Body of pancreas (tissue), 4 donors: Measurements from ENCODE around the gene RAB18. TPM values are rescaled to one million over a fixed set of nuclear protein-coding genes. Genes with fewer than 3 reads are reported as not detected.

Experiments
- ATAC-seq: fragments of 150-250 bp; one replicate; pipeline ENCODE4 v1.9.1; 2016
- DNase-seq, 4 donors: peaks; one replicate each; pipeline ENCODE4 v3.0.0-alpha.2; 2019
- H3K27ac ChIP-seq, 4 donors: fragments of 200-600 bp; sonication (generic); 1 replicate in 3 of 4; 2 replicates in 1 of 4; pipeline versions ENCODE4 v1.5.1 to v1.6.1; 2016 to 2019; ENCODE audit warnings: mild to moderate bottlenecking in 1 of 4, mixed read lengths in 1 of 4, moderate library complexity in 1 of 4
- H3K27me3 ChIP-seq, 2 donors: fragments of 200-600 bp; sonication (generic); one replicate each; pipeline ENCODE4 v1.6.0; 2016; ENCODE audit warnings: mild to moderate bottlenecking in 1 of 2
- H3K36me3 ChIP-seq, 2 donors: fragments of 200-600 bp; sonication (generic); replicated peaks in 1 of 2; 2 replicates each; pipeline ENCODE4 v1.5.1; 2016; ENCODE audit warnings: low read depth in 2 of 2; ENCODE audit not compliant: insufficient read depth in 1 of 2
- H3K4me1 ChIP-seq: fragments of 200-600 bp; sonication (generic); one replicate; pipeline ENCODE4 v1.6.0; 2016
- H3K4me3 ChIP-seq, 2 donors: fragments of 200-600 bp; sonication (generic); 1 replicate in 1 of 2; 2 replicates in 1 of 2; pipeline ENCODE4 v1.5.1; 2016 to 2019
- H3K9me3 ChIP-seq, 3 donors: fragments of 200-600 bp; sonication (generic); 1 replicate in 2 of 3; 2 replicates in 1 of 3; pipeline ENCODE4 v1.5.1; 2016
- POLR2A ChIP-seq, 3 donors: fragments of 450-650 bp; IDR thresholded peaks; one replicate each; pipeline ENCODE4 v1.6.1; 2016; ENCODE audit warnings: antibody characterized with exemption in 3 of 3, mild to moderate bottlenecking in 2 of 3
- WGBS, 2 donors: methylation state at CpG; one replicate each; pipeline ENCODE4 v1.1.5; 2017; 5-methylcytosine and 5-hydroxymethylcytosine counted together
- intact Hi-C: fragments of 100-400 bp; cut with DNase I; formaldehyde crosslinking; loops from one replicate; pipeline ENCODE4 v1.15.1; 2023
- total RNA-seq, 2 donors: library from RNA; depleted of rRNA; stranded (reverse); fragments of >200 nt; gene quantifications; one replicate each; pipeline ENCODE4 v1.1.0, GENCODE V29; 2016
- TF ChIP-seq, protein P1 (sequence below), 7 experiments: fragments of 450-650 bp in 4 of 7; fragments of 200-600 bp in 3 of 7; sonication (generic) in 3 of 7; IDR thresholded peaks; one replicate each; pipeline ENCODE4 v1.5.1; 2016 to 2019; ENCODE audit warnings: antibody characterized with exemption in 7 of 7

Gene RAB18
- total RNA-seq, 2 donors from 2014 or later: 18.2 to 19.8 TPM

DNA sequence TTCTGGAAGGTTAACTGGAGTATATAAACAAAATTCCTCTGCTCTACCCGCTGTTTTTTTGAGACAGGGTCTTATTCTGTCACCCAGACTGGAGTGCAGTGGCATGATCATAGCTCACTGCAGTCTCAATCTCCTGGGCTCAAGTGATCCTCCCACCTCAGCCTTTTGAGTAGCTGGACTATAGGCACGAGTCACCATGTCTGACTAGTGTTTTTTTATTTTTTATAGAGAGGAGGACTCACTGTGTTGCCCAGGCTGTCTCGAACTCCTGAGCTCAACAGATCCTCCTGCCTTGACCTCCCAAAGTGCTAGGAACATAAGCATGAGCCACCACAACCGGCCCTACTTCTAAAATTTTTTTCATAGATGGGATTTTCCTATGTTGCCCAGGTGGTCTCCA, 2.2 kb downstream of the RAB18 start:
- intact Hi-C loops: no loop called here
- H3K27ac ChIP-seq: no peak overlapping the region

DNA sequence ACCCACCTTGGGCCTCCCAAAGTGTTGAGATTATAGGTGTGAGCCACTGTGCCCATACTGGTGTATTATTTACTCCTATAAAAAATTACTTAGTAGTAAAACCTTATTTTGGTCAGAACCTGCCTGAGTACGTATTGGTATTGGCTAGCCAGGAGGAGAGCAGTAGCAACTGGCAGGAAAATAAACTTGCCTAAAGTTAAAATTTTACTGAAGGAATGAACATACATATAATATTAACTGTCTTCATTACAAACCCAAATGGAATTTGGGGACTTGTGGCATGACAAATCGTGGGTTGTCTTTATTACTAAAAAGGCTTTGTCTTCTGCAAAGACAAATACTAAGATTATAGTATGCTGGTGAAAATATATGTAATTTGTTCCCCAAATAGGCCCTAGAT, 8.4 kb downstream of the RAB18 start:
- H3K36me3 ChIP-seq: peaks cover 0 to 2% of the 10 kb centered on the region in 2 donors
- no peak for TF ChIP-seq POLR2A (IDR thresholded peaks at IDR 0.05)
- TF ChIP-seq, protein P1, sequence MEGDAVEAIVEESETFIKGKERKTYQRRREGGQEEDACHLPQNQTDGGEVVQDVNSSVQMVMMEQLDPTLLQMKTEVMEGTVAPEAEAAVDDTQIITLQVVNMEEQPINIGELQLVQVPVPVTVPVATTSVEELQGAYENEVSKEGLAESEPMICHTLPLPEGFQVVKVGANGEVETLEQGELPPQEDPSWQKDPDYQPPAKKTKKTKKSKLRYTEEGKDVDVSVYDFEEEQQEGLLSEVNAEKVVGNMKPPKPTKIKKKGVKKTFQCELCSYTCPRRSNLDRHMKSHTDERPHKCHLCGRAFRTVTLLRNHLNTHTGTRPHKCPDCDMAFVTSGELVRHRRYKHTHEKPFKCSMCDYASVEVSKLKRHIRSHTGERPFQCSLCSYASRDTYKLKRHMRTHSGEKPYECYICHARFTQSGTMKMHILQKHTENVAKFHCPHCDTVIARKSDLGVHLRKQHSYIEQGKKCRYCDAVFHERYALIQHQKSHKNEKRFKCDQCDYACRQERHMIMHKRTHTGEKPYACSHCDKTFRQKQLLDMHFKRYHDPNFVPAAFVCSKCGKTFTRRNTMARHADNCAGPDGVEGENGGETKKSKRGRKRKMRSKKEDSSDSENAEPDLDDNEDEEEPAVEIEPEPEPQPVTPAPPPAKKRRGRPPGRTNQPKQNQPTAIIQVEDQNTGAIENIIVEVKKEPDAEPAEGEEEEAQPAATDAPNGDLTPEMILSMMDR (IDR thresholded peaks at IDR 0.05): no peak
- no peak overlapping the region for H3K27ac ChIP-seq
- no peak overlapping the region for H3K4me3 ChIP-seq
- no peaks in the 10 kb centered on the region for H3K27me3 ChIP-seq
- ATAC-seq (no peak), DNase-seq (no peak)
- H3K4me1 ChIP-seq: peaks cover 25% of the 10 kb centered on the region
- intact Hi-C loops: no loop called here
- WGBS, 2 donors: 60 to 89% methylated on average over 2 of the region's 2 CpGs
- H3K9me3 ChIP-seq: no peaks in the 10 kb centered on the region

More for the DNA sequence above, 2.2 kb downstream of the RAB18 start:
- H3K9me3 ChIP-seq: no peaks in the 10 kb centered on the region
- H3K36me3 ChIP-seq: no peaks in the 10 kb centered on the region
- no peak overlapping the region for H3K4me3 ChIP-seq
- H3K27me3 ChIP-seq: no peaks in the 10 kb centered on the region
- WGBS, 2 donors: 63 to 68% methylated on average over 4 of the region's 4 CpGs
- TF ChIP-seq, protein P1 (IDR thresholded peaks at IDR 0.05): no peak
- TF ChIP-seq POLR2A (IDR thresholded peaks at IDR 0.05): no peak
- DNase-seq (no peak), ATAC-seq (no peak)
- H3K4me1 ChIP-seq: peaks cover 43% of the 10 kb centered on the region

DNA sequence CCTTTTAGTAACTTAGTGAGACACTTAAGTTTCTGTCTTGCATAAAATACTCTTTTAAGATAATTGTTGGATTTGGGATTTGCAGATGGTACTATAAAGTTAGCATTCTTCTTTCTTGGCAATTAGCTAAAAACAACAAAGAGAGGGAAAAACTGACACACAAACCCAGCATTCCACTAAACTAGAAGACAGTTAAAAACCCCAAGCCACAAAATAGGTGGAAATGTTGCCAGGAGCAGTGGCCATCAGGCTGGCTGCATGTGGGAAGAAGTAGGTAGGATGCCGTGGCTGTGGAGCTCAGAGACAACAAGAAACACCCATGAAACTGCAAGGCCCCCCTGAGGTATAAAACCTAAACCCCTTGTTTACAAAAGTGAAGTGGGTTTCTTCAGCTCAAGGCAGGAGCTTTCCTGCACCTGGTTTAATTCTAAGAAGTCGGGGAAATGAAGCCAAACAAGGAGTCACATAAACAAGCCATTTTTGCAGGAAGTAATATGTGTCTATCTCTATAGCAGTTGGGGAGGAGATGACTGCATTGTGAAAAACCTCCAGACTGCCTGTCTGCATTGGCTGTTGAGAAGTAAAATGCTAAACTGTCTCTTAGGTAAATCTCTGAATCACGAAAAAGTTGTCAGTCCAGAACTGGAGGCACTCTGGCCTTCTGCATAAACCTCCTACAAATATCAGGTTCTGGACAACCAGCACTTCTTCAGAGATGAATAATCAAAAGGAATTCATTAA, 9.5 kb downstream of the RAB18 start:
- TF ChIP-seq, protein P1 (IDR thresholded peaks at IDR 0.05): no peak
- no peak for TF ChIP-seq POLR2A (IDR thresholded peaks at IDR 0.05)
- Histone ChIP-seq H3K36me3 (peaks cover 0 to 2% of the 10 kb centered on the region in 2 donors), H3K27me3 (no peaks in the 10 kb centered on the region), H3K4me3 (no peak overlapping the region), H3K9me3 (no peaks in the 10 kb centered on the region), H3K4me1 (peaks cover 22% of the 10 kb centered on the region), H3K27ac (no peak overlapping the region)
- no peak for ATAC-seq
- no peak for DNase-seq
- WGBS, 2 donors: 64 to 72% methylated on average over 3 of the region's 3 CpGs
- intact Hi-C loops: no loop called here

DNA sequence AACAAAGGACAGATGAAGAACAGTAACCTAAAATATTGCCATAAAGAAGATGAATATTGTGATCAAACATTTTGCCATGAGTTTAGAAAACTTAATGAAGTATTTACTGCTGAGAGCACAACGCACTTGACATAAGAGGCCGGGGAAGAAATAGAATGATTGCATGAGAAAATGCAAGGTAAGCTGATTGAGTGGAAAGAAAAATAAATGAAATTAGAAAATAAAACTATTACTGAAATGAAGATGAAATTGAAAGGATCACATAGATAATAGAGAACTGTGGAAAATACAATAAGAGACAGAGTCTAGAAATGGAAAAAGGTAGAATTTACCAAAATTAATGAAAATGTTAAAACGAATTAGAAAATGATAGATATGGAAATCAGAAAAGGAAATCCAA, 10.1 kb downstream of the RAB18 start:
- ATAC-seq: no peak
- H3K4me3 ChIP-seq: no peak overlapping the region
- H3K9me3 ChIP-seq: no peaks in the 10 kb centered on the region
- H3K27ac ChIP-seq: no peak overlapping the region
- TF ChIP-seq, protein P1 (IDR thresholded peaks at IDR 0.05): no peak
- no peak for TF ChIP-seq POLR2A (IDR thresholded peaks at IDR 0.05)
- intact Hi-C loops: no loop called here
- peaks cover 0 to 2% of the 10 kb centered on the region in 2 donors for H3K36me3 ChIP-seq
- H3K4me1 ChIP-seq: peaks cover 21% of the 10 kb centered on the region
- WGBS, 2 donors: 87% methylated on average over 3 of the region's 3 CpGs
- no peaks in the 10 kb centered on the region for H3K27me3 ChIP-seq
- no peak for DNase-seq

DNA sequence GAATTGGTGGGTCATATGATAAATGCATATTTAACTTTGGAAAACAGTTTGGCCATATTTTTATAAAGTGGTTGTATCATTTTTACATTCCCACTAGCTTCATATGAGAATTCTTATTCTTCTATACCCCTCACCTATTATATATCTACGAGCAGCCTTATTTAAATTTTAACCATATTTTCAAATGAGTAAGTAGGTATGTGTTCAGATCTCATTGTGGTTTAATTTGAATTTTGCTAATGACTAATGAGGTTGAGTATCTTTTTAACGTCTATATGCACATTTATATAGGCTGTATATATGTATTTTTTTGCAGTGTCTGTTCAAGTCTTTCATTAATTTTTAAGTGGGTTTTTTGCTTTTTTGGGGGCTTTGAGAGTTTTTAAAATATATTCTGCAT, 14.2 kb downstream of the RAB18 start:
- DNase-seq: no peak
- no peak for TF ChIP-seq POLR2A (IDR thresholded peaks at IDR 0.05)
- TF ChIP-seq, protein P1 (IDR thresholded peaks at IDR 0.05): no peak
- ATAC-seq: no peak
- Histone ChIP-seq H3K9me3 (no peaks in the 10 kb centered on the region), H3K27ac (no peak overlapping the region), H3K36me3 (no peaks in the 10 kb centered on the region), H3K4me1 (peaks cover 4% of the 10 kb centered on the region), H3K27me3 (no peaks in the 10 kb centered on the region), H3K4me3 (no peak overlapping the region)
- intact Hi-C loops: no loop called here
- 82 to 87% methylated on average over 2 of the region's 2 CpGs for WGBS, 2 donors
